Esophagus muscularis mucosa (tissue), 4 donors: ENCODE data around the gene MEF2A. TPM values are rescaled to one million over a fixed set of nuclear protein-coding genes. Genes with fewer than 3 reads are reported as not detected.

Experiments used
- DNase-seq: peaks from one replicate; pipeline ENCODE4 v3.0.0-alpha.2; 2017; ENCODE audit errors: extremely low spot score
- H3K27ac ChIP-seq, 4 donors: fragments of 200-600 bp; sonication (generic); replicated peaks in 1 of 4; 1 replicate in 3 of 4; 2 replicates in 1 of 4; pipeline ENCODE4 v1.5.1; 2016 to 2019; ENCODE audit warnings: mild to moderate bottlenecking in 1 of 4
- H3K27me3 ChIP-seq, 4 donors: fragments of 200-600 bp; sonication (generic); one replicate each; pipeline versions ENCODE4 v1.5.1 to v1.6.0; 2016 to 2019
- H3K36me3 ChIP-seq, 4 donors: fragments of 200-600 bp; sonication (generic); one replicate each; pipeline ENCODE4 v1.5.1; 2016 to 2019
- H3K4me1 ChIP-seq, 4 donors: fragments of 200-600 bp; sonication (generic); one replicate each; pipeline ENCODE4 v1.5.1; 2016 to 2019
- H3K4me3 ChIP-seq, 4 donors: fragments of 200-600 bp; sonication (generic); 1 replicate in 2 of 4; 2 replicates in 2 of 4; pipeline ENCODE4 v1.5.1; 2016 to 2019; ENCODE audit warnings: mild to moderate bottlenecking in 4 of 4, moderate library complexity in 1 of 4
- H3K9me3 ChIP-seq, 4 donors: fragments of 200-600 bp; sonication (generic); 1 replicate in 3 of 4; 2 replicates in 1 of 4; pipeline ENCODE4 v1.5.1; 2016 to 2019
- CTCF ChIP-seq, 3 experiments: fragments of 200-600 bp in 2 of 3; fragments of 450-650 bp in 1 of 3; sonication (generic) in 2 of 3; IDR thresholded peaks; one replicate each; pipeline ENCODE4 v1.5.1; 2017 to 2019; ENCODE audit warnings: antibody characterized with exemption in 3 of 3, mild to moderate bottlenecking in 2 of 3, moderate library complexity in 1 of 3
- EP300 ChIP-seq: sonication (generic); formaldehyde crosslinking; IDR thresholded peaks from one replicate; pipeline ENCODE4 v1.6.1; 2017; ENCODE audit warnings: antibody characterized with exemption
- POLR2A ChIP-seq: fragments of 450-650 bp; IDR thresholded peaks from one replicate; pipeline ENCODE4 v1.6.1; 2017; ENCODE audit warnings: antibody characterized with exemption, moderate library complexity, mild to moderate bottlenecking, low read depth
- POLR2AphosphoS5 ChIP-seq, 2 donors: sonication (generic); formaldehyde crosslinking; IDR thresholded peaks; one replicate each; pipeline ENCODE4 v1.6.1; 2017; ENCODE audit warnings: antibody characterized with exemption in 2 of 2
- WGBS: methylation state at CpG from one replicate; pipeline ENCODE4 v1.1.5; 2018; 5-methylcytosine and 5-hydroxymethylcytosine counted together
- intact Hi-C: fragments of 100-400 bp; cut with DNase I; formaldehyde crosslinking; loops from one replicate; pipeline ENCODE4 v1.15.1; 2023
- total RNA-seq, 4 donors: library from RNA; depleted of rRNA; stranded (reverse); fragments of >200 nt; gene quantifications; one replicate each; pipeline versions ENCODE4 v1.1.0 to v1.2.1, GENCODE V29; 2016

Gene MEF2A
- total RNA-seq, 4 donors from 2014 or later: 63.1 to 76.7 (median 73.3) TPM

DNA sequence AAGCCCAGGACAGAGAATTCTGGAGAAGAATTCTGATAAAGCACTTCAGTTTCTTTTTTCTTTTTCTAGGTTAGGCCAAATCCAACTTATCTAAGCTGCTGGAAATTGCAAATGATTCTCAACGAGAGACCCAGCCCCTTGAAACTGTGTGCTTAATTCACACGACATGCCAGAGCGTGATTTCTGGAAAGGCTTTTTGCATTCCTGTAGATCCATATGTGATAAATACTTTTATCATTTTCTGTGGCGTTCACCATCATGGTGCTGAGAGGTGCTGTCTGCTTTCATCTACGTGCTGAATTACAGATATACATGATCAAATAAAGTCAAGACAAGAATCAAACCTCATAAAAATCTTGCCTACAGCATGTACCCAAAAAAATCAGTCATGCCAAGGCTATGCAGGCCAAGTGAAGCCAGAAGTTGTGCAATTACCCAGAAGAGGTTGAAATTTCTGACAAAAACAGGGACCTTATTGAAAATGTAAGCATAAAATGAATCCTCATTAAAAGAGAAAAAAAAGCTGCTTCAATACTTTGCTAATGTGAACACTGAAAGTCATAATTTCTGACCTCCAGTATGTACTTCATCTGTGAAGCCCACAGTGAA lies 10.8 kb upstream of the MEF2A start:
- no peaks in the 10 kb centered on the region for H3K4me1 ChIP-seq
- no peak overlapping the region for H3K4me3 ChIP-seq
- no peaks in the 10 kb centered on the region for H3K27me3 ChIP-seq
- WGBS: 95% methylated on average over 5 of the region's 5 CpGs
- no peak overlapping the region for H3K27ac ChIP-seq
- no peak for TF ChIP-seq EP300
- no peak for TF ChIP-seq CTCF (IDR thresholded peaks at IDR 0.05)
- no peak for TF ChIP-seq POLR2A
- no peak for TF ChIP-seq POLR2AphosphoS5 (IDR thresholded peaks at IDR 0.05)
- no peaks in the 10 kb centered on the region for H3K36me3 ChIP-seq
- intact Hi-C loops: no loop called here
- DNase-seq: no peak
- no peaks in the 10 kb centered on the region for H3K9me3 ChIP-seq

DNA sequence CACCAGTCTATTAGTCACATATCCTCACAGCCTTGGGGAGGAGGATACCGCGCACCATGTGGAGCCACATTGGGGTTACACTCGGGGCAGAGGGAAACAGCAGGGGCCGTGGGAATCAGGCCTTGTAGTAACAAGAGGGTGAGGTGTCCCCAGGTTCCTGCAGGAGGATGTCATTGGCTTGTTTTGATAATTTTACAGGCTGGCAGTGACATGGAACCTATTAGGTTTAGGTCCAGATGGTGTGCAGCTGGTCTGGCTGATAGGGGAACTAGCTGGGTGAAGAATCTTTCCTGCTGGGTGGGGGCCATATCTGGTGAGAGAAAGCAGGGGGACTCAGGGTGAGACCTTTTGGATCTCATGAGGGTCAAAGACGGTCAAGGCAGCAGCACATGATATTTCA lies 9.8 kb upstream of the MEF2A start:
- Histone ChIP-seq H3K4me3 (no peak overlapping the region), H3K9me3 (no peaks in the 10 kb centered on the region), H3K27ac (no peak overlapping the region), H3K4me1 (no peaks in the 10 kb centered on the region), H3K27me3 (no peaks in the 10 kb centered on the region), H3K36me3 (no peaks in the 10 kb centered on the region)
- intact Hi-C loops: no loop called here
- TF ChIP-seq POLR2AphosphoS5 (IDR thresholded peaks at IDR 0.05) (no peak), POLR2A (no peak), EP300 (no peak), CTCF (IDR thresholded peaks at IDR 0.05) (no peak)
- no peak for DNase-seq
- 94% methylated on average over 5 of the region's 5 CpGs for WGBS

GRCh38 chr15:99556578-99556977 lies 9.2 kb upstream of the MEF2A start:
- H3K9me3 ChIP-seq: no peaks in the 10 kb centered on the region
- H3K36me3 ChIP-seq: no peaks in the 10 kb centered on the region
- no peak overlapping the region for H3K4me3 ChIP-seq
- DNase-seq: no peak
- 94% methylated on average over 4 of the region's 4 CpGs for WGBS
- no peak overlapping the region for H3K27ac ChIP-seq
- TF ChIP-seq CTCF (IDR thresholded peaks at IDR 0.05): no peak
- no peak for TF ChIP-seq POLR2AphosphoS5 (IDR thresholded peaks at IDR 0.05)
- TF ChIP-seq POLR2A: no peak
- TF ChIP-seq EP300: no peak
- H3K4me1 ChIP-seq: no peaks in the 10 kb centered on the region
- H3K27me3 ChIP-seq: no peaks in the 10 kb centered on the region
- intact Hi-C loops: no loop called here

DNA sequence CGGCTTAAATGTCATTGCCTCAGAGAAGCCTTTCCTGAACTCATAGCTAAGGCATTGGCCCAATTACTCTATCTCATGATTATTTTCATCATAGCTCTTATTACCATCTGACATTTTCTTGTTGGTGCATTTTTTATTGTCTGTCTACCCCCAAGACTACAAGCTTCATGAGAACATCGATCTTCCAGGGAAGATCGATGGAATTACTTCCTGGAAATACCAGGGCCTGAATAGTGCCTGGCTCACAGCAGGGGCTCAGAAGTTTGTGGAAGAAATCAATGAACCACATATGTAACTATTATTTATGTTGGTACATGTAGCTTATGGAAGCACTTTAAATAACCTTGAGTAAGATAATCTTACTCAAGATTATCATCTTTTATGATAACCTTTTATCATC lies 7.7 kb upstream of the MEF2A start:
- Histone ChIP-seq H3K9me3 (no peaks in the 10 kb centered on the region), H3K27me3 (no peaks in the 10 kb centered on the region), H3K4me3 (no peak overlapping the region), H3K4me1 (peaks cover 0 to 5% (median 2%) of the 10 kb centered on the region in 4 donors), H3K36me3 (no peaks in the 10 kb centered on the region), H3K27ac (no peak overlapping the region)
- no peak for DNase-seq
- intact Hi-C loops: no loop called here
- TF ChIP-seq POLR2AphosphoS5 (IDR thresholded peaks at IDR 0.05) (no peak), CTCF (IDR thresholded peaks at IDR 0.05) (no peak), EP300 (no peak), POLR2A (no peak)
- 99% methylated on average over 3 of the region's 3 CpGs for WGBS

GRCh38 chr15:99558571-99558970 lies 7.2 kb upstream of the MEF2A start:
- intact Hi-C loops: no loop called here
- Histone ChIP-seq H3K36me3 (no peaks in the 10 kb centered on the region), H3K4me1 (peaks cover 0 to 9% (median 6%) of the 10 kb centered on the region in 4 donors), H3K27me3 (no peaks in the 10 kb centered on the region), H3K9me3 (no peaks in the 10 kb centered on the region), H3K4me3 (no peak overlapping the region), H3K27ac (no peak overlapping the region)
- TF ChIP-seq CTCF (IDR thresholded peaks at IDR 0.05) (no peak), POLR2A (no peak), POLR2AphosphoS5 (IDR thresholded peaks at IDR 0.05) (no peak), EP300 (no peak)
- DNase-seq: no peak
- WGBS: 87% methylated on average over 3 of the region's 3 CpGs
